Measurements from ENCODE around the gene CNTNAP1.
A peak's percentile ranks its signal among the peaks of the same experiment; 100 is the strongest.
"Not testable (repeated sequence)": the region's sequence is repeated elsewhere in the genome, so short reads cannot be mapped to it uniquely, and the experiment has no call there.

The CNTNAP1 gene

GRCh38 chr17:42681976-42682721, at the start of gene CNTNAP1:
CNTNAP1 (plus strand) TSS chr17:42682531; CDS start chr17:42682830, 299 bp downstream.
- peak; percentile 68 for DNase-seq

GRCh38 chr17:42632949-42633444, 49.3 kb upstream of the CNTNAP1 start:
- DNase-seq = no peak

- DNase-seq = no peak
Observed at GRCh38 chr17:42639525-42640113, 42.7 kb upstream of the CNTNAP1 start.

- DNase-seq = no peak
Observed at GRCh38 chr17:42640121-42640520, 42.2 kb upstream of the CNTNAP1 start.

GRCh38 chr17:42642336-42642735, 40.0 kb upstream of the CNTNAP1 start:
- no peak for DNase-seq

- no peak for DNase-seq
Observed at GRCh38 chr17:42647778-42648177, 34.6 kb upstream of the CNTNAP1 start.

- DNase-seq = no peak
Observed at GRCh38 chr17:42651392-42651791, 30.9 kb upstream of the CNTNAP1 start.

GRCh38 chr17:42653179-42654124, 28.9 kb upstream of the CNTNAP1 start:
- no peak for DNase-seq

GRCh38 chr17:42655528-42655927, 26.8 kb upstream of the CNTNAP1 start:
- DNase-seq = no peak

GRCh38 chr17:42657824-42658588, 24.3 kb upstream of the CNTNAP1 start:
- DNase-seq = no peak

- peak; percentile 94 for DNase-seq
Observed at GRCh38 chr17:42659079-42659931, 23.0 kb upstream of the CNTNAP1 start, which contains the start of gene TUBG2. TUBG2 (plus strand) TSS chr17:42659284; CDS start chr17:42659504, 220 bp downstream.

- DNase-seq = not testable (repeated sequence)
Observed at GRCh38 chr17:42659932-42660274, 22.4 kb upstream of the CNTNAP1 start.

- no peak for DNase-seq
Observed at GRCh38 chr17:42660692-42661345, 21.5 kb upstream of the CNTNAP1 start.

- DNase-seq = no peak
Observed at GRCh38 chr17:42665581-42666001, 16.7 kb upstream of the CNTNAP1 start.

- DNase-seq = not testable (repeated sequence)
Observed at GRCh38 chr17:42666126-42666525, 16.2 kb upstream of the CNTNAP1 start.

GRCh38 chr17:42667088-42667951, 15.0 kb upstream of the CNTNAP1 start:
- no peak for DNase-seq

GRCh38 chr17:42669705-42669976, 12.7 kb upstream of the CNTNAP1 start:
- DNase-seq = no peak

GRCh38 chr17:42669977-42670788, 12.1 kb upstream of the CNTNAP1 start:
- DNase-seq = no peak

Measured in NCI-H1092 treated with DMSO at 0.1 percent for 48 hours (cell line).